ENCODE results near the gene EFNB2.

EFNB2 gene

DNA sequence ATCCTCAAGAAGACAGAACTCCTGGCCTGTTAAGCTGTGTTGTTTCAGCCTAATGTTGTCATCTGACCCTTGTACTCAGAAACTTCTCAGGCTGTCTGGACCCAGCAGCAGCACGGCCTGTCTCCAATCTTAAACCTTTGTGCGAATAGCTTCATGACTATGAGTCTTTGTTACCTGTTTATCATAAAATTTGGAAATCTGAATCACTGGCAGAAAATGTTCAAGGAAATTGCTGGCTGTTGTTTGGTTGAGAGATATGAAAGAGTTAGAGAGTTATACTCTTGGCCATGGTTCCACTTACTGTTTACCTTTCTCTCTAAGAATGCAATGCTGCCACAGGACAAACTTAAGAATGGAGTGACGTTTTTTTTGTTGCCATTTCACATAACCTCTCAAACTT, 59.6 kb downstream of the EFNB2 start:
- Histone ChIP-seq H3K4me1 (ENCODE audit: control insufficient read depth, low read length) (peaks cover 23% of the 10 kb centered on the region), H3K27me3 (ENCODE audit: control insufficient read depth, low read length) (peaks cover 16% of the 10 kb centered on the region), H3F3A (ENCODE audit: control insufficient read depth, insufficient read depth) (0 out of 2 replicates have a peak, but pooled peaks cover 2% of the 10 kb centered on the region), H3K27ac (ENCODE audit: low read depth, low read length) (no peak overlapping the region), H3K4me2 (ENCODE audit: low read length) (no peak overlapping the region), H3K36me3 (ENCODE audit: control insufficient read depth, low read length) (no peaks in the 10 kb centered on the region), H3K9me2 (replicated peaks; ENCODE audit: control insufficient read depth, low read length) (no peaks in the 10 kb centered on the region), H3K9me3 (ENCODE audit: control insufficient read depth, insufficient read depth, low read length) (no peaks in the 10 kb centered on the region), H3K79me2 (ENCODE audit: control insufficient read depth, low read length) (no peaks in the 10 kb centered on the region), H4K20me1 (ENCODE audit: control insufficient read depth, insufficient read depth, low read depth, low read length) (no peaks in the 10 kb centered on the region), H3K4me3 (ENCODE audit: low read length) (no peak overlapping the region)
- no peak for TF ChIP-seq EZH2phosphoT487 (IDR thresholded peaks at IDR 0.05; ENCODE audit: borderline replicate concordance, low read length)
- TF ChIP-seq, protein P1, sequence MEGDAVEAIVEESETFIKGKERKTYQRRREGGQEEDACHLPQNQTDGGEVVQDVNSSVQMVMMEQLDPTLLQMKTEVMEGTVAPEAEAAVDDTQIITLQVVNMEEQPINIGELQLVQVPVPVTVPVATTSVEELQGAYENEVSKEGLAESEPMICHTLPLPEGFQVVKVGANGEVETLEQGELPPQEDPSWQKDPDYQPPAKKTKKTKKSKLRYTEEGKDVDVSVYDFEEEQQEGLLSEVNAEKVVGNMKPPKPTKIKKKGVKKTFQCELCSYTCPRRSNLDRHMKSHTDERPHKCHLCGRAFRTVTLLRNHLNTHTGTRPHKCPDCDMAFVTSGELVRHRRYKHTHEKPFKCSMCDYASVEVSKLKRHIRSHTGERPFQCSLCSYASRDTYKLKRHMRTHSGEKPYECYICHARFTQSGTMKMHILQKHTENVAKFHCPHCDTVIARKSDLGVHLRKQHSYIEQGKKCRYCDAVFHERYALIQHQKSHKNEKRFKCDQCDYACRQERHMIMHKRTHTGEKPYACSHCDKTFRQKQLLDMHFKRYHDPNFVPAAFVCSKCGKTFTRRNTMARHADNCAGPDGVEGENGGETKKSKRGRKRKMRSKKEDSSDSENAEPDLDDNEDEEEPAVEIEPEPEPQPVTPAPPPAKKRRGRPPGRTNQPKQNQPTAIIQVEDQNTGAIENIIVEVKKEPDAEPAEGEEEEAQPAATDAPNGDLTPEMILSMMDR (IDR thresholded peaks at IDR 0.05; ENCODE audit: low read depth, low read length, poor library complexity, severe bottlenecking) = no peak

DNA sequence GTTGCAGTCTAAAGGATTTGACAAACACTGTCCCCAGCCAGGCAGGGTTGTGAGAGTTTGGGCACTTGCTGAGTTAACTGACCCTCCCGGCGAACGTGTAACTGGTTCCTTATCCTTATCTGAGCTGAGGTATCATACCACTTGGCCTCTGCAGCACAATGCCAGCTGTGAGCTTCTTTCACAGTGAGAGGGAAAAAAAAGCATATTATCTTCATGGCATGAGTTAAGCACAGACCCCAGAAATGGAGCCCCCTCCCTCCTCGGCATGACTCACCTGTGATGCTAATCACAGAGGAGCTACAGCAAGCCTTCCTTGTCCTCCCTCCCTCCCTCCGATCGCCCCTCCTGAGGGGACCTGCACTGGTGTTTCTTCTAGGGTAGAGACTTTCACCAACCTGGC, 60.5 kb downstream of the EFNB2 start:
- H3K4me3 ChIP-seq (ENCODE audit: low read length) = no peak overlapping the region
- H3K27ac ChIP-seq (ENCODE audit: low read depth, low read length) = no peak overlapping the region
- no peaks in the 10 kb centered on the region for H3K9me3 ChIP-seq (ENCODE audit: control insufficient read depth, insufficient read depth, low read length)
- no peaks in the 10 kb centered on the region for H4K20me1 ChIP-seq (ENCODE audit: control insufficient read depth, insufficient read depth, low read depth, low read length)
- H3K4me1 ChIP-seq (ENCODE audit: control insufficient read depth, low read length) = peaks cover 14% of the 10 kb centered on the region
- H3K4me2 ChIP-seq (ENCODE audit: low read length) = no peak overlapping the region
- TF ChIP-seq EZH2phosphoT487 (IDR thresholded peaks at IDR 0.05; ENCODE audit: borderline replicate concordance, low read length) = no peak
- TF ChIP-seq, protein P1 (IDR thresholded peaks at IDR 0.05; ENCODE audit: low read depth, low read length, poor library complexity, severe bottlenecking) = no peak
- no peaks in the 10 kb centered on the region for H3K36me3 ChIP-seq (ENCODE audit: control insufficient read depth, low read length)
- peaks cover 16% of the 10 kb centered on the region for H3K27me3 ChIP-seq (ENCODE audit: control insufficient read depth, low read length)
- no peaks in the 10 kb centered on the region for H3K79me2 ChIP-seq (ENCODE audit: control insufficient read depth, low read length)
- no peaks in the 10 kb centered on the region for H3K9me2 ChIP-seq (replicated peaks; ENCODE audit: control insufficient read depth, low read length)
- H3F3A ChIP-seq (ENCODE audit: control insufficient read depth, insufficient read depth) = 0 out of 2 replicates have a peak, but pooled peaks cover 2% of the 10 kb centered on the region

DNA sequence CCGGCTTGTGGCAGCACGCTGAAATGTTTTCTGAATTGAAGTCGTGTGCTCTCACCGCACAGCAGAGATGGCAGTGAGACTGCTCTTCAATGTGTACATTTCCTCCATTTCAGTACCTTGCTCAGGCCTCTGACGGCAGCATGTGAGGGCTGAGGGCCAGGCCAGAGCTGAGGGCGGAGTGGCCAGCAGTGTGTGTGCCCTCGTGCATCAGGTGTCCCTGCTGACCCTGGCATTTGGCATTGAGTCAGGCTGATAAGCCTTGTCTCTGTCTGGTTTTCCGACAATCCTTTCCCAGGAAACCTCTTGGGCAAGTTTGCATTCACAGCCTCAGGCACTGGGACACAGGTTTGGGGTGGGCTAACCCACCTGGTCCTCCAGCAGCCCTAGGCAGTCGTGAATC, 62.3 kb downstream of the EFNB2 start:
- Histone ChIP-seq H3K36me3 (ENCODE audit: control insufficient read depth, low read length) (no peaks in the 10 kb centered on the region), H3K9me2 (replicated peaks; ENCODE audit: control insufficient read depth, low read length) (no peaks in the 10 kb centered on the region), H3K4me3 (ENCODE audit: low read length) (no peak overlapping the region), H3K27ac (ENCODE audit: low read depth, low read length) (no peak overlapping the region), H3K4me1 (ENCODE audit: control insufficient read depth, low read length) (peaks cover 13% of the 10 kb centered on the region), H3F3A (ENCODE audit: control insufficient read depth, insufficient read depth) (0 out of 2 replicates have a peak, but pooled peaks cover 2% of the 10 kb centered on the region), H3K9me3 (ENCODE audit: control insufficient read depth, insufficient read depth, low read length) (no peaks in the 10 kb centered on the region), H3K4me2 (ENCODE audit: low read length) (no peak overlapping the region), H4K20me1 (ENCODE audit: control insufficient read depth, insufficient read depth, low read depth, low read length) (no peaks in the 10 kb centered on the region), H3K27me3 (ENCODE audit: control insufficient read depth, low read length) (peaks cover 16% of the 10 kb centered on the region), H3K79me2 (ENCODE audit: control insufficient read depth, low read length) (no peaks in the 10 kb centered on the region)
- no peak for TF ChIP-seq EZH2phosphoT487 (IDR thresholded peaks at IDR 0.05; ENCODE audit: borderline replicate concordance, low read length)
- TF ChIP-seq, protein P1 (IDR thresholded peaks at IDR 0.05; ENCODE audit: low read depth, low read length, poor library complexity, severe bottlenecking) = no peak
